HT1080 (cell line): Measurements from ENCODE around the gene SULT1E1. TPM values are rescaled to one million over a fixed set of nuclear protein-coding genes. Genes with fewer than 3 reads are reported as not detected.

Source experiments
- DNase-seq: peaks from one replicate; pipeline ENCODE4 v3.0.0-alpha.2; 2015; ENCODE audit warnings: low read depth
- total RNA-seq: library from RNA; depleted of rRNA; stranded (reverse); fragments of >200 nt; shearing (Covaris generic); gene quantifications from 2 replicates; pipeline ENCODE4 v1.2.3, GENCODE V29; 2014; rRNA removed

The SULT1E1 gene
- total RNA-seq, 1 experiment from 2014 or later = 0.11 TPM

GRCh38 chr4:69799337-69799736, 60.6 kb downstream of the SULT1E1 start:
- no peak for DNase-seq

DNA sequence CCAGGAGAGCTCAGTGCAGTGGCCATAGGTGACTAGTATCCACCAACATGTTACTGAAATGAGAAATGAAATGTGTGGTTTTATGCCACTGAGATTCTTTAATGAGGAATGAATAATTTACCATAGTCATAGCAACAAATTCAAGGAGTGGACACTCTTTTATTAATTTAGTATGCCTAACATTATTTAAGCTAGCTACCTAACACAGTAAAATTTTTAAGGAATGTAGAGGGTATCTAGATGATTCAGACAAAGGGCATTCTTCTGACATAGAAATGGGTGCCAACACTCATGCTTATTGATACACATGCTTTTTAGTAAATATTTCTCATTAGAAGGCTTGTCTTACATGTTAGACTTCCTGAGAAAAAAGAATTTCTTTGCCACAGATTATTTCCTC, 66.2 kb downstream of the SULT1E1 start:
- DNase-seq = no peak

Other genes with a start within 250 kb of the SULT1E1 start
- not detected in 2 replicates for gene UGT2A2, start 220.5 kb downstream of the SULT1E1 start, total RNA-seq
- not detected in 2 replicates for gene UGT2A1, start 206.9 kb downstream of the SULT1E1 start, total RNA-seq
- gene SULT1B1, start 99.5 kb downstream of the SULT1E1 start, total RNA-seq = 0.19 and 0.27 TPM in 2 replicates
- gene CSN1S1, start 70.9 kb upstream of the SULT1E1 start, total RNA-seq = not detected in 2 replicates
- not detected in 2 replicates for gene CSN2, start 105.6 kb upstream of the SULT1E1 start, total RNA-seq
- gene STATH, start 135.8 kb upstream of the SULT1E1 start, total RNA-seq = not detected in 2 replicates
- 0.80 and 1.1 TPM in 2 replicates for gene HTN3, start 168.3 kb upstream of the SULT1E1 start, total RNA-seq
- gene HTN1, start 190.3 kb upstream of the SULT1E1 start, total RNA-seq = 0.19 TPM in 1 of 2 replicates, not detected in the other